Fibroblast of mammary gland (primary cell): ENCODE data around the gene PCMT1.

ENCODE experiments used
- DNase-seq: peaks from one replicate; pipeline ENCODE4 v3.0.0-alpha.2; 2010; ENCODE audit warnings: low read depth
- H3K4me3 ChIP-seq: 2 replicates; pipeline ENCODE4 v1.5.1; 2011; ENCODE audit warnings: low read depth, mild to moderate bottlenecking, low read length, moderate library complexity; ENCODE audit not compliant: control insufficient read depth
- CTCF ChIP-seq: conservative IDR thresholded peaks from 2 replicates; pipeline ENCODE4 v1.5.1; 2011; ENCODE audit warnings: low read depth, low read length, inconsistent platforms; ENCODE audit not compliant: control insufficient read depth, insufficient read depth

The PCMT1 gene

GRCh38 chr6:149815788-149816187 is 66.2 kb downstream of the PCMT1 start:
- no peak for TF ChIP-seq CTCF
- H3K4me3 ChIP-seq: no peak overlapping the region
- no peak for DNase-seq

- no peak overlapping the region for H3K4me3 ChIP-seq
- TF ChIP-seq CTCF: no peak
- no peak for DNase-seq
These were observed 71.0 kb downstream of the PCMT1 start for GRCh38 chr6:149820506-149820905.

GRCh38 chr6:149821492-149821891 is 72.0 kb downstream of the PCMT1 start:
- no peak overlapping the region for H3K4me3 ChIP-seq
- no peak for DNase-seq
- TF ChIP-seq CTCF: no peak

GRCh38 chr6:149823013-149823412 is 73.5 kb downstream of the PCMT1 start:
- H3K4me3 ChIP-seq: no peak overlapping the region
- no peak for DNase-seq
- TF ChIP-seq CTCF: peak; percentile 12

GRCh38 chr6:149825292-149825691 is 75.8 kb downstream of the PCMT1 start:
- DNase-seq: no peak
- TF ChIP-seq CTCF: no peak
- H3K4me3 ChIP-seq: no peak overlapping the region

GRCh38 chr6:149830731-149831307 is 81.3 kb downstream of the PCMT1 start:
- DNase-seq: peak; percentile 73
- TF ChIP-seq CTCF: no peak
- no peak overlapping the region for H3K4me3 ChIP-seq

- H3K4me3 ChIP-seq: no peak overlapping the region
- TF ChIP-seq CTCF: no peak
- DNase-seq: no peak
These were observed 81.8 kb downstream of the PCMT1 start for GRCh38 chr6:149831308-149831820.
